SK-N-MC (cell line): ENCODE data around the gene KIF11.

Experiments
- DNase-seq: peaks from one replicate; pipeline ENCODE4 v3.0.0-alpha.2; 2011; ENCODE audit warnings: low read depth, low spot score
- H3K27ac ChIP-seq: fragments of 200-600 bp; sonication (generic); 2 replicates; pipeline ENCODE4 v1.5.1; 2016; ENCODE audit warnings: mixed run types
- H3K36me3 ChIP-seq: fragments of 200-600 bp; sonication (generic); 2 replicates; pipeline ENCODE4 v1.6.1; 2017; ENCODE audit warnings: antibody characterized with exemption, low read length, mixed read lengths; ENCODE audit not compliant: insufficient read depth
- H3K4me3 ChIP-seq: fragments of 200-600 bp; sonication (generic); 2 replicates; pipeline ENCODE4 v1.5.1; 2016
- H3K9ac ChIP-seq: fragments of 200-600 bp; sonication (generic); 2 replicates; pipeline ENCODE4 v1.8.0; 2017; ENCODE audit warnings: mixed run types, mixed read lengths; ENCODE audit not compliant: insufficient read length
- H3K9me3 ChIP-seq: fragments of 200-600 bp; sonication (generic); 2 replicates; pipeline ENCODE4 v1.6.1; 2017; ENCODE audit warnings: low read depth, mild to moderate bottlenecking, antibody characterized with exemption, low read length, moderate library complexity, mixed read lengths
- EZH2 ChIP-seq: fragments of 200-600 bp; sonication (generic); IDR thresholded peaks from one replicate; pipeline ENCODE4 v1.6.1; 2017; ENCODE audit warnings: antibody characterized with exemption
- FOXP2 ChIP-seq: optimal IDR thresholded peaks from 2 replicates; pipeline ENCODE3; 2011; ENCODE audit warnings: mild to moderate bottlenecking, moderate library complexity; ENCODE audit not compliant: insufficient read depth; ENCODE audit errors: extremely low read length, control extremely low read depth
- POLR2AphosphoS5 ChIP-seq: IDR thresholded peaks from 2 replicates; pipeline ENCODE4 v1.6.1; 2012; ENCODE audit warnings: mild to moderate bottlenecking, low read depth, low read length, borderline replicate concordance

KIF11 gene

GRCh38 chr10:92702301-92702916 is 109.5 kb downstream of the KIF11 start:
- H3K4me3 ChIP-seq, result no peak overlapping the region
- H3K9me3 ChIP-seq, result no peaks in the 10 kb centered on the region
- H3K36me3 ChIP-seq, result no peaks in the 10 kb centered on the region
- DNase-seq, result no peak
- no peak overlapping the region for H3K9ac ChIP-seq
- TF ChIP-seq POLR2AphosphoS5 (no peak), EZH2 (no peak), FOXP2 (no peak)
- H3K27ac ChIP-seq, result no peak overlapping the region
